Measurements from ENCODE around the gene TNS4. TPM values are rescaled to one million over a fixed set of nuclear protein-coding genes. Genes with fewer than 3 reads are reported as not detected.

The TNS4 gene
- total RNA-seq, 4 donors from 2014 or later: 34.6 to 104 (median 71.1) TPM

DNA sequence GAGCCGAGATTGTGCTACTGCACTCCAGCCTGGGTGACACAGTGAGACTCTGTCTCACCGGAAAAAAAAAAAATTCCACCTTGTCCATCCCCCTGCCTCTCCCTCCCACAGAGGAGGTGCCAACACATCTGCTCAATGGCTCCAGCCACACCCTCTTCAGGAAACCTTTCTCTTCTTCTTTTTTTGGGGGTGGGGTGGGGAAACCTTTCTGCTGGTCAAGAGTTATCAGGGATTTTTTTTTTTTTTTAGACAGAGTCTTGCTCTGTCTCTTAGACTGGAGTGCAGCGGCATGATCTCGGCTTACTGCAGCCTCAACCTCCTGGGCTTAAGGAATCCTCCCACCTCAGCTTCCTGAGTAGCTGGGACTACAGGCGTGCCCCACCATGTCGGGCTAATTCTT lies 18.7 kb downstream of the TNS4 start:
- Histone ChIP-seq H3K4me1 (peaks cover 21 to 84% (median 44%) of the 10 kb centered on the region in 3 donors), H3K27ac (peak overlapping the region in 3 of 4 donors; percentile 35 to 92 (median 47))
- DNase-seq: no peak

DNA sequence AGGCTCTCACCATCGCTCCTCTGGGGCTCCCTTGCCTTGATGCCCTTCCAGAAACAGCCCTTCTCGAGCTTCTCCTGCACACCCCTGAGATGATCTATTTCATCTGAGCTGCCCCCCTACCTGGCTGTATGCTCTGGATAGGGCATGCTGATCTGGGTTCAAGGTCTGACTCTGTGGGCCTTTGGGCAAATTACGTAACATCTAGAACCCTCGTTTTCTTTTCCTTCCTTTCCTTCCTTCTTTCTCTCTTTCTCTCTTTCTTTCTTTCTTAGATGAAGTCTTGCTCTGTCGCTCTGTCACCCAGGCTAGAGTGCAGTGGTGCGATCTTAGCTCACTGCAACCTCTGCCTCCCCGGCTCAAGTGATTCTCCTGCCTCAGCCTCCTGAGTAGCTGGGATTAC lies 20.3 kb downstream of the TNS4 start:
- Histone ChIP-seq H3K27me3 (no peaks in the 10 kb centered on the region), H3K4me1 (peaks cover 14 to 79% (median 28%) of the 10 kb centered on the region in 3 donors), H3K4me3 (no peak overlapping the region), H3K9me3 (no peaks in the 10 kb centered on the region), H3K36me3 (peaks cover 0 to 89% (median 0%) of the 10 kb centered on the region in 3 donors), H3K27ac (peak overlapping the region; percentile 17 to 74 (median 45))
- TF ChIP-seq POLR2A (IDR thresholded peaks at IDR 0.05): no peak
- TF ChIP-seq, protein P1, sequence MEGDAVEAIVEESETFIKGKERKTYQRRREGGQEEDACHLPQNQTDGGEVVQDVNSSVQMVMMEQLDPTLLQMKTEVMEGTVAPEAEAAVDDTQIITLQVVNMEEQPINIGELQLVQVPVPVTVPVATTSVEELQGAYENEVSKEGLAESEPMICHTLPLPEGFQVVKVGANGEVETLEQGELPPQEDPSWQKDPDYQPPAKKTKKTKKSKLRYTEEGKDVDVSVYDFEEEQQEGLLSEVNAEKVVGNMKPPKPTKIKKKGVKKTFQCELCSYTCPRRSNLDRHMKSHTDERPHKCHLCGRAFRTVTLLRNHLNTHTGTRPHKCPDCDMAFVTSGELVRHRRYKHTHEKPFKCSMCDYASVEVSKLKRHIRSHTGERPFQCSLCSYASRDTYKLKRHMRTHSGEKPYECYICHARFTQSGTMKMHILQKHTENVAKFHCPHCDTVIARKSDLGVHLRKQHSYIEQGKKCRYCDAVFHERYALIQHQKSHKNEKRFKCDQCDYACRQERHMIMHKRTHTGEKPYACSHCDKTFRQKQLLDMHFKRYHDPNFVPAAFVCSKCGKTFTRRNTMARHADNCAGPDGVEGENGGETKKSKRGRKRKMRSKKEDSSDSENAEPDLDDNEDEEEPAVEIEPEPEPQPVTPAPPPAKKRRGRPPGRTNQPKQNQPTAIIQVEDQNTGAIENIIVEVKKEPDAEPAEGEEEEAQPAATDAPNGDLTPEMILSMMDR (IDR thresholded peaks at IDR 0.05): no peak
- WGBS, 2 donors: 64 to 73% methylated on average over 7 of the region's 7 CpGs
- no peak for DNase-seq
- intact Hi-C loops (cut with DNase I): no loop called here

More for the DNA sequence above, 18.7 kb downstream of the TNS4 start:
- WGBS, 2 donors: 52 to 64% methylated on average over 5 to 6 of the region's 6 CpGs
- H3K36me3 ChIP-seq: peaks cover 0 to 91% (median 0%) of the 10 kb centered on the region in 3 donors
- TF ChIP-seq, protein P1 (IDR thresholded peaks at IDR 0.05): no peak
- no peak for TF ChIP-seq POLR2A (IDR thresholded peaks at IDR 0.05)
- H3K4me3 ChIP-seq: no peak overlapping the region
- intact Hi-C loops (cut with DNase I): no loop called here
- no peaks in the 10 kb centered on the region for H3K9me3 ChIP-seq
- no peaks in the 10 kb centered on the region for H3K27me3 ChIP-seq

DNA sequence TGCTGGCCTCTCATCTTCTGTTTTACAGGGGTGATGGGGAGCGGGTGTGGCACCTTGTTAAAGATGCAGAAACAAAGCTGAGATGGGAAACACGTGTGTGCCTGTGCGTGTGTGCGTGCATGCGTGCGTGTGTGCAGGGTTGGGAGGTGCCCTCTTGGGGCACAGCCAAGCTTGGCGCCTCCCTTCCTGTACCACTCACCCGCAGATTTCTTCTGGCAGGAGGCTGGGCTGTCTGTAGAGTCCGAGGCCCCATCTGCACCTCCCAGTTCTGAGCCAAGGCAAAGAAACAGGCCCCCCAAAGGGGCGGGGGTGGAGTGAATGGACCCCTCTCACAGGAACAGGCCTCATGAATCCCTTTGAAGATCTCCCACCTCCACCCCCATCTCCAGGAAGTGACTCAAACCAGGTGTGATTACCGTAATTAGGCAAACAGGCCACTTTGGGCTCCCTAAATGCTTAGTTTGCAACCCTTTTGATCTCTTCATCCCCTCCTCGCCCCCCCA lies 20.9 kb downstream of the TNS4 start:
- no peak for DNase-seq
- intact Hi-C loops (cut with DNase I): no loop called here
- H3K36me3 ChIP-seq: peaks cover 0 to 83% (median 0%) of the 10 kb centered on the region in 3 donors
- H3K4me3 ChIP-seq: no peak overlapping the region
- WGBS, 2 donors: 10 to 22% methylated on average over 2 to 9 of the region's 12 CpGs
- TF ChIP-seq POLR2A (IDR thresholded peaks at IDR 0.05): no peak
- TF ChIP-seq, protein P1 (IDR thresholded peaks at IDR 0.05): no peak
- no peaks in the 10 kb centered on the region for H3K27me3 ChIP-seq
- peaks cover 13 to 79% (median 27%) of the 10 kb centered on the region in 3 donors for H3K4me1 ChIP-seq
- no peaks in the 10 kb centered on the region for H3K9me3 ChIP-seq
- peak overlapping the region; percentile 17 to 74 (median 45) for H3K27ac ChIP-seq

DNA sequence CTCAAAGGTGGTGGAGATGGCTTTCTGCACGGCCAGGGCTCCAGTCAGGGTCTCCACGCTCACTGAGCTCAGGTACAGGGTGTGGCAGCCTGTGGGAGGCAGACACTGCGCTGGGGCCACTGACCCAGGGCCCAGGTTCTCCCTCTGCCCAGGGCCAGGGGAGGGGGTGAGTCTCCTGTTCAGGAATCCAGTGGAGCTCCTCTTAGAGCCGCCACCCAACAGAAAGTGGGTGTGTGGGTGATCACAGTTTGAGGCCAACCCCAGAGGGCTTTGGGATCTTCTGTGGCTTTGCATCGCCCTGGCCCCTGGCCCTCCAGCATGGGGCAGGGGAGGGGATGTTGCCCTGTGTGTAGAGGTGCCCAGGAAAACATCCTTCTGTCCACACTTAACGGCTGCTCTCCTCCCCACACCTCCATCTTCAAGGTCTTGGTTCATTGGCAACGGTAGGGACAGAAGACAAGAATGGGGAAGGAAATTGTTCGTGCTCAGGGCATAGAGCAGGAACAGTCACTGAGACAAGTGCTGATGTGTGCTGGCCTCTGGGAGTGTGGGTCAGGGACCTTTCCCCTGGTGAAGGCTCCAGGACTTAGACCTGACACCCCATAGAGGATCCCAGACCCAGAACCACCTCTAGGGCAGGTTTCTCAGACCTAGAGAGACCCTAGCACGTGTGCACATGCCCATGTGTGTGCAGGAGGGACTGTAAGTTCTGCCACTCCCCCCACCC lies 21.5 kb downstream of the TNS4 start:
- H3K4me1 ChIP-seq: peaks cover 13 to 79% (median 26%) of the 10 kb centered on the region in 3 donors
- intact Hi-C loops (cut with DNase I): no loop called here
- TF ChIP-seq POLR2A (IDR thresholded peaks at IDR 0.05): no peak
- TF ChIP-seq, protein P1 (IDR thresholded peaks at IDR 0.05): no peak
- peak overlapping the region; percentile 17 to 74 (median 45) for H3K27ac ChIP-seq
- no peak overlapping the region for H3K4me3 ChIP-seq
- no peaks in the 10 kb centered on the region for H3K9me3 ChIP-seq
- H3K36me3 ChIP-seq: peaks cover 0 to 79% (median 0%) of the 10 kb centered on the region in 3 donors
- no peak for DNase-seq
- 35 to 38% methylated on average over 2 of the region's 9 CpGs for WGBS, 2 donors
- H3K27me3 ChIP-seq: no peaks in the 10 kb centered on the region

DNA sequence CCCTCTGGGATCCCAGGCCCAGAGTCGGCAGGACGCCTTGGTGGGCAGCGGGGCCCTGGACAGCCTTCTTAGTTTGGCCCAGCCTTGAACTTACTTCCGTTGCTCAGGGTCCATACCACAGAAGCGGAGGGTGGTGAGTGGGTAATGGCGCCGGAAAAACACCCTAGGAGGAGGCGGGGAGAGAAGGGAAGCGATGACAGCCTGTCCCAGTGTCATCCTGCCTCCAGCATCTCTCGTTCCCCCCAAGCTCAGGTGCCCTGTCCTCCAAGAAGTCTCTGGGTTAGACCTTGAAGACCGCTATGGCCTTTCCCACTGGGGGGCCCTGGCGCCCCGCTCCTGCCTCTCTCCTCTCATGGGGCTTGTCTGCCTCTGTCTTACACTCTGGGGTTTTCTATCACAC lies 22.9 kb downstream of the TNS4 start:
- H3K27ac ChIP-seq: no peak overlapping the region
- TF ChIP-seq POLR2A (IDR thresholded peaks at IDR 0.05): no peak
- TF ChIP-seq, protein P1 (IDR thresholded peaks at IDR 0.05): no peak
- intact Hi-C loops (cut with DNase I): no loop called here
- no peaks in the 10 kb centered on the region for H3K9me3 ChIP-seq
- no peak for DNase-seq
- H3K4me3 ChIP-seq: no peak overlapping the region
- peaks cover 0 to 64% (median 0%) of the 10 kb centered on the region in 3 donors for H3K36me3 ChIP-seq
- 93 to 100% methylated on average over 4 of the region's 13 CpGs for WGBS, 2 donors
- H3K4me1 ChIP-seq: peaks cover 13 to 79% (median 29%) of the 10 kb centered on the region in 3 donors
- H3K27me3 ChIP-seq: no peaks in the 10 kb centered on the region

All from esophagus squamous epithelium (tissue), 5 donors.